H7 (cell line): ENCODE data around the gene ELK4. TPM values are rescaled to one million over a fixed set of nuclear protein-coding genes. Genes with fewer than 3 reads are reported as not detected.
A peak's percentile ranks its signal among the peaks of the same experiment; 100 is the strongest.

Experiments
- DNase-seq: peaks from one replicate; pipeline ENCODE4 v3.0.0; 2012
- H3K27me3 ChIP-seq: 2 replicates; pipeline ENCODE4 v1.6.0; 2011; ENCODE audit warnings: mild to moderate bottlenecking, low read length; ENCODE audit not compliant: control insufficient read depth, insufficient read depth
- H3K36me3 ChIP-seq: replicated peaks from 2 replicates; pipeline ENCODE4 v1.5.1; 2011; ENCODE audit warnings: low read length; ENCODE audit not compliant: control insufficient read depth, insufficient read depth
- H3K4me3 ChIP-seq: 2 replicates; pipeline ENCODE4 v1.5.1; 2011; ENCODE audit warnings: low read depth, mild to moderate bottlenecking, control low read depth, low read length, moderate library complexity; ENCODE audit not compliant: insufficient read depth
- total RNA-seq: library from RNA; depleted of rRNA; stranded (reverse); fragments of >200 nt; shearing (Covaris generic); gene quantifications from 2 replicates; pipeline ENCODE4 v1.2.3, GENCODE V29; 2014; rRNA removed

Gene ELK4
- 13.0 and 20.1 TPM in 2 replicates for total RNA-seq

DNA sequence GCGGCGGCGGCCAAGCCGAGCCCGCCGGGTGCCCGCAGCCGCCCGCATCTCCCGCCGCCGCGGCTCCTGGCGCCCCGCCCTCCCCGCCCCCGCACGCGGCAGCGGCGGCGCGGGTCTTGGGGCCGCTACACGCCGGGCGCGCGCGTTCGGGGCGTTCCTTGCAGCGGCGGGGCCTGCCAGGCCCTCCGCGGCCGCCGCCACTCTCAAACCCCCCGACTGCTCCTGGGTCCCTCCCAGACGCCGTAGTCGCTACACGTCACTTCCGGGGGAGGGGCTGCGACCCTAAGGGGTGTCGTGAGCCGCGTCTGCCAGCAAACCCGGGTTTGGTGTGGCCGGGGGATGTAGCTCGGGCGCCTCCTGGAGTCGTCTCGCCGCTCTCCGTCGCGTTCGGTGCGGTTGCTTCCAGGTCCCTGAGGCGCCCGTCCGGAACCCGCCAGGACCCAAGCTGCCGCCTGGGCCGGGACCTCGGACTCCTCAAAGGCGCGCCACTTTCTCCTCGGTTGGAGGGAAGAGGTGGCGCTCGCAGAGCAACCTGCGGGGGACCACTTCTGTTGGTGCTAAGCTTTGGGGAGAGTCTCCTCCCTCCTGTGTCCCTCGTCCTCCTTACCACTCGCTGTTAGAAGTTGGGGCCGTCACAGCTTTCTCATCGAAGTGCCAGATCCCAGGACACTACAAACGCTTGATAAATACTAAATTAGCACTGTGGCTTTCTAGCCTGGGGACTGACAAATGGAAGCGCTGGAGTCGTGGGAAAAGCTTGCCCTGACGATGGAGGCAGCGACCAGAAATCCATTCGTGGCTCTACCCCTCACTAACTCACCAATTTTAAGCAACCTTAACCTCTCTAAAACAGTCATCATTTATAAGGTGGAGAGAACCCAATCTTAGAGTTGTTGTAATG lies at the start of gene ELK4:
ELK4 (minus strand) TSS at position 244 of the 901 bp plus-strand sequence. CDS start 8,129 bp downstream, outside the sequence.
- no peaks in the 10 kb centered on the region for H3K27me3 ChIP-seq
- DNase-seq = peak; percentile 98
- no peaks in the 10 kb centered on the region for H3K36me3 ChIP-seq
- H3K4me3 ChIP-seq = peak within 1 kb of the TSS; percentile 81

- Histone ChIP-seq H3K36me3 (no peaks in the 10 kb centered on the region), H3K27me3 (peaks cover 2% of the 10 kb centered on the region), H3K4me3 (no peak overlapping the region)
- no peak for DNase-seq
Measured at GRCh38 chr1:205681364-205681763, 49.6 kb upstream of the ELK4 start.

- peak within 1 kb of the TSS; percentile 97 for H3K4me3 ChIP-seq
- DNase-seq = peak; percentile 96
- no peaks in the 10 kb centered on the region for H3K36me3 ChIP-seq
- H3K27me3 ChIP-seq = peaks cover 2% of the 10 kb centered on the region
Measured at GRCh38 chr1:205680073-205680851, 48.5 kb upstream of the ELK4 start, which contains the start of gene SLC45A3. Gene SLC45A3 (minus strand): TSS chr1:205680509. CDS start chr1:205664656, 15,853 bp downstream.

- Histone ChIP-seq H3K4me3 (no peak overlapping the region; the same call in 1 of the 2 replicates), H3K27me3 (peaks cover 2% of the 10 kb centered on the region), H3K36me3 (no peaks in the 10 kb centered on the region)
- DNase-seq = peak; percentile 40
Measured at GRCh38 chr1:205678286-205679111, 46.7 kb upstream of the ELK4 start.

DNA sequence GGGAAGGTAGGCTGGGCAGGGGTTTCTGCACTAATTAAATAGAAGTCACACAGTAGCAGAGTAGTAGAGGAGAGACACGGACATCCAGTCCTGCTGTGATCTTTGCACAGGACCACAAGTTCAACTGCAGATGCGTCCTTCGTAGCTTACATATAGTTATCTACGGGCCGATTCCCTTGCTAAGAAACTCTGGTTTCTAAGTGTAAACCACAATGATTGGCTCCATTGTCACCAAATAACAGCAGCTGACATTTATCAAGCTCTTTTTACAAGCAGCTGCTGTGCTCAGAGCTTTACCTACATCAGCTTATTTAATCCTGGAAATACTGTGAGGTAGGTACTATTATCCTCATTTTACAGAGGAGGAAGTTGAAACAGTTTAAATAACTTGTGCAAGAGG lies 45.4 kb upstream of the ELK4 start:
- Histone ChIP-seq H3K4me3 (no peak overlapping the region), H3K36me3 (no peaks in the 10 kb centered on the region), H3K27me3 (peaks cover 2% of the 10 kb centered on the region)
- no peak for DNase-seq

DNA sequence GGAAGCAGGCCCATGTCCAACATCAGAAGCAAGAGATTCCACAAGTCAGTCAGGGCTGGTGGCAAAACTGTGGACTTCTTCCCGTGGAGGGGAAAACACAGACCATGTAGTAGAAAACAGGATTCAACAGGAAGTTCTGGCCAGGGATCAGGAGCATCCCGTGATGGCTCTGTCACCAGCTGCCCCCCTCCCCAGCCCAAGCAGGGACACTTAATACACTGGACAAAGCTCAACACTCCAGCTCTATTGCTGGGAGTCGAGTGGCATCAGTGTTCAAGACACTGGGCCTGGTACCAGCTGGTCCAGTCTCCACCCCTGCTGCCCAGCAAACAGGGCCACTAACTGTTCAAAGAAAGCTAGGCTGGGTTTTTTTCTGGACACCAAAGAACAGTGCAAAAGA lies 44.8 kb upstream of the ELK4 start:
- peaks cover 2% of the 10 kb centered on the region for H3K27me3 ChIP-seq
- no peak for DNase-seq
- no peaks in the 10 kb centered on the region for H3K36me3 ChIP-seq
- no peak overlapping the region for H3K4me3 ChIP-seq

GRCh38 chr1:205676002-205676401 lies 44.2 kb upstream of the ELK4 start:
- H3K4me3 ChIP-seq = no peak overlapping the region
- H3K27me3 ChIP-seq = peaks cover 2% of the 10 kb centered on the region
- DNase-seq = peak; percentile 18
- H3K36me3 ChIP-seq = no peaks in the 10 kb centered on the region

- DNase-seq = no peak
- Histone ChIP-seq H3K27me3 (no peaks in the 10 kb centered on the region; the same call in 1 of the 2 replicates), H3K36me3 (no peaks in the 10 kb centered on the region), H3K4me3 (no peak overlapping the region)
Measured at GRCh38 chr1:205675247-205675646, 43.4 kb upstream of the ELK4 start.

- Histone ChIP-seq H3K4me3 (no peak overlapping the region), H3K27me3 (no peaks in the 10 kb centered on the region), H3K36me3 (no peaks in the 10 kb centered on the region)
- no peak for DNase-seq
Measured at GRCh38 chr1:205672970-205673369, 41.2 kb upstream of the ELK4 start.

- DNase-seq = no peak
- Histone ChIP-seq H3K4me3 (no peak overlapping the region), H3K27me3 (no peaks in the 10 kb centered on the region), H3K36me3 (no peaks in the 10 kb centered on the region)
Measured at GRCh38 chr1:205672395-205672889, 40.6 kb upstream of the ELK4 start.

- Histone ChIP-seq H3K4me3 (no peak overlapping the region), H3K36me3 (no peaks in the 10 kb centered on the region; the same call in 1 of the 2 replicates), H3K27me3 (no peaks in the 10 kb centered on the region)
- peak; percentile 88 for DNase-seq
Measured at GRCh38 chr1:205670611-205671430, 39.0 kb upstream of the ELK4 start.

DNA sequence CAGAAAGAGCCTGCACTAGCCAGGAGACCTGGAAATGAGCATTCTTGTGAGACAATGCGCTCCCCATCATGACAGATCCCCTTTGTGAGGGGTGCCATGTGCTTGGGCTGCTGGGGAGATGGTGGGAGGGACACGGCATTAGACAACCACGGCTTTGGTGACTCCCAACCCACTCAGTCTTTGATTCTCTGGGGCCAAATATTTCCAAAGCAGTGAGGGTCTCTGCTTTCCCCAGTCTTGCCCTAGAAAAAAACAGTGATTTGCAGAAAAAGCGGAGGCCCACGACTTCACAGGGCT lies 38.3 kb upstream of the ELK4 start:
- DNase-seq = no peak
- H3K36me3 ChIP-seq = no peaks in the 10 kb centered on the region; the same call in 1 of the 2 replicates
- H3K4me3 ChIP-seq = no peak overlapping the region
- H3K27me3 ChIP-seq = no peaks in the 10 kb centered on the region

GRCh38 chr1:205669341-205670149 lies 37.7 kb upstream of the ELK4 start:
- Histone ChIP-seq H3K27me3 (no peaks in the 10 kb centered on the region), H3K4me3 (no peak overlapping the region), H3K36me3 (no peaks in the 10 kb centered on the region; the same call in 1 of the 2 replicates)
- DNase-seq = peak; percentile 63
